ENCODE measurements around the gene SYCN.
A peak's percentile ranks its signal among the peaks of the same experiment; 100 is the strongest.

SYCN gene

GRCh38 chr19:39158646-39159260, 45.3 kb downstream of the SYCN start:
- Histone ChIP-seq H3K9me3 (ENCODE audit: severe bottlenecking) (no peaks in the 10 kb centered on the region), H3K27me3 (ENCODE audit: insufficient read depth, poor library complexity, severe bottlenecking) (no peaks in the 10 kb centered on the region), H3K4me1 (ENCODE audit: insufficient read depth, poor library complexity, severe bottlenecking) (peaks cover 29% of the 10 kb centered on the region), H3K4me3 (ENCODE audit: severe bottlenecking) (no peak overlapping the region), H3K27ac (ENCODE audit: poor library complexity, severe bottlenecking) (no peak overlapping the region), H3K36me3 (ENCODE audit: low read depth) (no peaks in the 10 kb centered on the region)
- no peak for TF ChIP-seq CTCF (IDR thresholded peaks at IDR 0.05; ENCODE audit: poor library complexity, severe bottlenecking)
- no peak for ATAC-seq (ENCODE audit: low read depth)
- no peak for DNase-seq (ENCODE audit: low spot score)

GRCh38 chr19:39157997-39158389, 46.1 kb downstream of the SYCN start:
- H3K9me3 ChIP-seq (ENCODE audit: severe bottlenecking): no peaks in the 10 kb centered on the region
- H3K27ac ChIP-seq (ENCODE audit: poor library complexity, severe bottlenecking): no peak overlapping the region
- DNase-seq (ENCODE audit: low spot score) (peak; percentile 40), ATAC-seq (ENCODE audit: low read depth) (no peak)
- no peaks in the 10 kb centered on the region for H3K27me3 ChIP-seq (ENCODE audit: insufficient read depth, poor library complexity, severe bottlenecking)
- peaks cover 29% of the 10 kb centered on the region for H3K4me1 ChIP-seq (ENCODE audit: insufficient read depth, poor library complexity, severe bottlenecking)
- no peak for TF ChIP-seq CTCF (IDR thresholded peaks at IDR 0.05; ENCODE audit: poor library complexity, severe bottlenecking)
- no peaks in the 10 kb centered on the region for H3K36me3 ChIP-seq (ENCODE audit: low read depth)
- H3K4me3 ChIP-seq (ENCODE audit: severe bottlenecking): no peak overlapping the region

GRCh38 chr19:39157275-39157996, 46.6 kb downstream of the SYCN start:
- Histone ChIP-seq H3K36me3 (ENCODE audit: low read depth) (no peaks in the 10 kb centered on the region), H3K4me3 (ENCODE audit: severe bottlenecking) (no peak overlapping the region), H3K4me1 (ENCODE audit: insufficient read depth, poor library complexity, severe bottlenecking) (peaks cover 29% of the 10 kb centered on the region), H3K27me3 (ENCODE audit: insufficient read depth, poor library complexity, severe bottlenecking) (no peaks in the 10 kb centered on the region), H3K27ac (ENCODE audit: poor library complexity, severe bottlenecking) (no peak overlapping the region), H3K9me3 (ENCODE audit: severe bottlenecking) (no peaks in the 10 kb centered on the region)
- no peak for TF ChIP-seq CTCF (IDR thresholded peaks at IDR 0.05; ENCODE audit: poor library complexity, severe bottlenecking)
- DNase-seq (ENCODE audit: low spot score) (no peak), ATAC-seq (ENCODE audit: low read depth) (no peak)

- no peak overlapping the region for H3K4me3 ChIP-seq (ENCODE audit: severe bottlenecking)
- peaks cover 29% of the 10 kb centered on the region for H3K4me1 ChIP-seq (ENCODE audit: insufficient read depth, poor library complexity, severe bottlenecking)
- H3K27me3 ChIP-seq (ENCODE audit: insufficient read depth, poor library complexity, severe bottlenecking): no peaks in the 10 kb centered on the region
- no peak for TF ChIP-seq CTCF (IDR thresholded peaks at IDR 0.05; ENCODE audit: poor library complexity, severe bottlenecking)
- H3K27ac ChIP-seq (ENCODE audit: poor library complexity, severe bottlenecking): peak overlapping the region; percentile 13
- ATAC-seq (ENCODE audit: low read depth): peak; percentile 30
- no peaks in the 10 kb centered on the region for H3K36me3 ChIP-seq (ENCODE audit: low read depth)
- H3K9me3 ChIP-seq (ENCODE audit: severe bottlenecking): no peaks in the 10 kb centered on the region
- no peak for DNase-seq (ENCODE audit: low spot score)
These were observed 47.5 kb downstream of the SYCN start for GRCh38 chr19:39156326-39157230.

Data from RWPE2 (cell line).